Kidney epithelial cell (primary cell): ENCODE measurements around the gene MTUS2. TPM values are rescaled to one million over a fixed set of nuclear protein-coding genes. Genes with fewer than 3 reads are reported as not detected.

ENCODE experiments used
- DNase-seq: peaks from one replicate; pipeline ENCODE4 v3.0.0-alpha.2; 2010; ENCODE audit warnings: low read depth
- H3K27me3 ChIP-seq: 2 replicates; pipeline ENCODE4 v1.6.0; 2011; ENCODE audit warnings: low read length; ENCODE audit not compliant: control insufficient read depth, insufficient read depth
- H3K36me3 ChIP-seq: 2 replicates; pipeline ENCODE4 v1.5.1; 2011; ENCODE audit warnings: low read length; ENCODE audit not compliant: control insufficient read depth, insufficient read depth
- H3K4me3 ChIP-seq: 2 replicates; pipeline ENCODE4 v1.5.1; 2011; ENCODE audit warnings: low read depth, mild to moderate bottlenecking, control low read depth, low read length
- total RNA-seq: library from RNA; depleted of rRNA; stranded (reverse); fragments of >200 nt; gene quantifications from 2 replicates; pipeline ENCODE4 v1.2.3, GENCODE V29; 2015
- TF ChIP-seq, protein P1 (sequence below): IDR thresholded peaks from 2 replicates; pipeline ENCODE4 v1.5.1; 2011; ENCODE audit warnings: mild to moderate bottlenecking, moderate library complexity, low read length, control low read depth, inconsistent platforms; ENCODE audit not compliant: insufficient read depth, poor library complexity, severe bottlenecking

MTUS2 gene
- total RNA-seq, 1 donor from 2014 or later: 0.25 TPM

DNA sequence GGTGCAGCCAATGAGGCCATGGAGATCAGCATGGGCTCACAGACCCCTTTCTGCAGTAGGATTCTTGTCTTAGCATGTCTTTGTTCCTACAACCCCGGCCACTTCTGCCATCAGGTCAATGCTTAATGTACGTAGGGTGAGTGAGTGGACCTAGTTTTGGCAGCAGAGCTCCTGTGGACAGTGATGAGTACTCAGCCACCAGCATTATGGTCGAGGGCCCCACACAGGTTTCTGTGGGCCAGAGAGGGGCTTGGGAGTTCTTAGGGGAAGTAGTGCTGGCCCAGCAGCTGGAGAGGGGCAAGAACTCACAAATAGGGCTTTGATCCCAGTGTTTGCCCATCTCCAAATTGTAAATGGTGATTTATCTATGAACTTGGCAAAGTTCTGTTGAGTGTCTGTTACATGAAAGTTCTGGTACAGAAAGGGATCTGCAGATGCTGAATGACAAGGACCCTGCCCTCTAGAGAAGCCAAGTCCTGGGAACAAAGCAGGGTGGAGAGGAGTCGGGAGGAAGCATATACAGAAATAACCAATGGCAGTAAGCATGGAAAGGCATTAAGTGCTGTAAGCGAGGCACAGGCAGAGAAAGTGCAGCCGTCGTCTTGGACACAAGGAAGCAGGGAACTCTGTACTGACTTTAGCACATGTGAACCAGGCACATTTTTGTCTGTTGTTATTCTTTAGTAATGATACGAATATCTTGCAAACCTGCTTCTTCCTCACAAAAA lies 185.1 kb downstream of the MTUS2 start:
- TF ChIP-seq, protein P1, sequence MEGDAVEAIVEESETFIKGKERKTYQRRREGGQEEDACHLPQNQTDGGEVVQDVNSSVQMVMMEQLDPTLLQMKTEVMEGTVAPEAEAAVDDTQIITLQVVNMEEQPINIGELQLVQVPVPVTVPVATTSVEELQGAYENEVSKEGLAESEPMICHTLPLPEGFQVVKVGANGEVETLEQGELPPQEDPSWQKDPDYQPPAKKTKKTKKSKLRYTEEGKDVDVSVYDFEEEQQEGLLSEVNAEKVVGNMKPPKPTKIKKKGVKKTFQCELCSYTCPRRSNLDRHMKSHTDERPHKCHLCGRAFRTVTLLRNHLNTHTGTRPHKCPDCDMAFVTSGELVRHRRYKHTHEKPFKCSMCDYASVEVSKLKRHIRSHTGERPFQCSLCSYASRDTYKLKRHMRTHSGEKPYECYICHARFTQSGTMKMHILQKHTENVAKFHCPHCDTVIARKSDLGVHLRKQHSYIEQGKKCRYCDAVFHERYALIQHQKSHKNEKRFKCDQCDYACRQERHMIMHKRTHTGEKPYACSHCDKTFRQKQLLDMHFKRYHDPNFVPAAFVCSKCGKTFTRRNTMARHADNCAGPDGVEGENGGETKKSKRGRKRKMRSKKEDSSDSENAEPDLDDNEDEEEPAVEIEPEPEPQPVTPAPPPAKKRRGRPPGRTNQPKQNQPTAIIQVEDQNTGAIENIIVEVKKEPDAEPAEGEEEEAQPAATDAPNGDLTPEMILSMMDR: no peak
- Histone ChIP-seq H3K36me3 (no peaks in the 10 kb centered on the region), H3K27me3 (no peaks in the 10 kb centered on the region), H3K4me3 (no peak overlapping the region)
- DNase-seq: no peak

DNA sequence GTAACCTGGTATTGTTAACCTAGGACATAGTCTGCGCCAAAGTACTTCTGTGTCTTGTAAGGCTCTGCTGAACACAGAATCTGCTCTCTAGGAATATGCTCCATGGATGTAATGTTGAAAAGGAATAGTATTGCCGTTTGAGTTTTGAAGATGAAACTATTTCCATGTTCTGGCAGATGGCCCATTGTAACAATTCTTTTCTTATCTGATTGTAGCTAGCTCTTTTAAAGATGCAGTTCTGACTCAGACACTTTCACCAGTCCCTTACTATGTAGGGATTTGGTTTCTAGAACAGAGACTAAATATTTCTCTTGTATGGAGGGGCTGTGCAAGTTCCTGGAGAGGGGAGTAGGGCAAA lies 185.6 kb downstream of the MTUS2 start:
- Histone ChIP-seq H3K36me3 (no peaks in the 10 kb centered on the region), H3K27me3 (no peaks in the 10 kb centered on the region), H3K4me3 (no peak overlapping the region)
- no peak for DNase-seq
- TF ChIP-seq, protein P1: no peak

DNA sequence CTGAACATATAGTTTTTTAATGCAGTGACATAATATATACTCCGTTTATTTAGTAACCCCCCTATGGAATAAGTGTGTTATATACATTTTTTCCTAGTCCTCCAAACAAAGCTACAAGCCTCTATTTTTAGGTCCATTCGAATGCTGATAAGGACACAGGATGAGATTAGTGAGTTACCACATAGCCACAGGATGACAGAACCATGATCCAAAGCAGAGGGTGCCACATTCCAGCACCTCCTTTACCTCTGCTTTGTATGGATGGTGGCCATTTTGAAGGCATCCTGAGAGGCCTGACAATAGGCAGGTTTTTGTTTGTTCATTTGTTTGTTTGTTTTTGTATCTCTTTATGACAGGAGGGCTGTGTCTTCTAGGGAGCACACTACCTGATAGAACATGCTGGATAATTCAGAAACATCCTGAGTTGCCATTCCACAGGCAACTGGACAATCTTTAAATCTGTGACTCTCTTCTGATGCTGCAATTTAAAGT lies 186.3 kb downstream of the MTUS2 start:
- H3K4me3 ChIP-seq: no peak overlapping the region
- TF ChIP-seq, protein P1: no peak
- no peaks in the 10 kb centered on the region for H3K36me3 ChIP-seq
- no peaks in the 10 kb centered on the region for H3K27me3 ChIP-seq
- no peak for DNase-seq

DNA sequence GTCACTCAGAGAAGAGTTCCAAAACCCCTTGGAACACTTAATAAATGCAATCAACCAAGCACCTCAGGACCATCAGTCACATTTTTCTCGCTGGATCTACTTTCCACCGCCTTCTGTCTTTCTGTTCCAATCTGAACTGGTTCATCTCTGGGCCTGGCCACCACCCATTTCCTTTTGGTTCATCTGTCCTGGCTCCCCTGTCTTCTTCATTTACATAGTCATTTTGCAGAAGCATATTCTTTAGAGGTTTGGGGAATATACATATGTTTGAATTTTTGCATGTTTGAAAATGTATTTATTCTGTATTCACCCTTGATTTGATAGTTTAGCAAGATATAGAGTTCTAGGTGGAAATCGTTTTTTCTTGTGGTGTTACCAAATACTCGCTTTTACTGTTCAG lies 188.2 kb downstream of the MTUS2 start:
- TF ChIP-seq, protein P1: no peak
- Histone ChIP-seq H3K4me3 (no peak overlapping the region), H3K27me3 (no peaks in the 10 kb centered on the region), H3K36me3 (no peaks in the 10 kb centered on the region)
- no peak for DNase-seq

DNA sequence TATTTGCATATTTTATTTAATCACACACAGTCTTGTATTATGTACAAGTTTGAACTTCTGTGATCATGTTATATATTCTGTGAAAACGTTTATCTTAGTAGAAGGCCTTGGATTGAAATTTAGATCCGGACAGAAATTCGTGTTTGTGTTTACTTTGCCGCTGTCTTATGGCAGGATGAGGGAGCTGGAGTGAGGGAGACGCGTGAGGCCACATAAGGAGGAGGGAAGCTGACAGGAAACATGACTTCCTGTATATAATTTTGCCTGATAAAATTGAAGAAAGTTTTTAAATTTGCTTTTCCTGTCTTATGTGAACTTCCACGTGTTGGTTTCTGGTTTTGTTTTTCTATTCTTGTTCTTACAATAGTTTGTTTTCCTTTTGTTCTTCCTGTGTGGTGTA lies 200.2 kb downstream of the MTUS2 start:
- H3K4me3 ChIP-seq: no peak overlapping the region
- TF ChIP-seq, protein P1: no peak
- no peak for DNase-seq
- no peaks in the 10 kb centered on the region for H3K27me3 ChIP-seq
- no peaks in the 10 kb centered on the region for H3K36me3 ChIP-seq

DNA sequence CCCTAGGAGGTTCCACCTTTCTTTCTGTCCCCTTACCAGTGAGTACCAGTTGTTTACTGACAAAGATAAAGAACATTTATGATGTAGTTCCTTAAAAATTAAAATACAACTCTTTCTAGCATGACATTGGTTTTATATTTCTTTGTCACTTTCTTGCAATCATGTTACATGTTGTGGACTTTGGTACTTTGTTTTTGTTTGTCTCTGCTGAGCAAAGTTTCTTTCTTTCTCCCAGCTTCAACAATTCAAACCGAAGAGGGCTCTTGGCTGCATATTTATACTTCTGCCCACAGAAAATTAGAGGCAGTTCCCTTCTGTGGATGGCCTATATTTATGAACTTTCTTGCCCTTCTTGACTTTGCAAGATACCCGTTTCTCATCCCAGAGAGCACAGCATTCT lies 201.2 kb downstream of the MTUS2 start:
- TF ChIP-seq, protein P1: no peak

More for the DNA sequence above, 201.2 kb downstream of the MTUS2 start:
- Histone ChIP-seq H3K36me3 (no peaks in the 10 kb centered on the region), H3K27me3 (no peaks in the 10 kb centered on the region), H3K4me3 (no peak overlapping the region)
- DNase-seq: no peak
